Thyroid gland (tissue), 4 donors: ENCODE measurements around the gene PANK2.

Experiments
- POLR2A ChIP-seq, 2 donors: fragments of 450-650 bp; IDR thresholded peaks; one replicate each; pipeline ENCODE4 v1.6.1; 2017; ENCODE audit warnings: antibody characterized with exemption in 2 of 2, mild to moderate bottlenecking in 2 of 2, moderate library complexity in 1 of 2
- TF ChIP-seq, protein P1 (sequence below), 6 experiments: fragments of 200-600 bp in 3 of 6; fragments of 450-650 bp in 3 of 6; sonication (generic) in 3 of 6; IDR thresholded peaks; one replicate each; pipeline ENCODE4 v1.5.1; 2016 to 2019; ENCODE audit warnings: antibody characterized with exemption in 6 of 6, mild to moderate bottlenecking in 2 of 6, inconsistent platforms in 1 of 6, moderate library complexity in 1 of 6

DNA sequence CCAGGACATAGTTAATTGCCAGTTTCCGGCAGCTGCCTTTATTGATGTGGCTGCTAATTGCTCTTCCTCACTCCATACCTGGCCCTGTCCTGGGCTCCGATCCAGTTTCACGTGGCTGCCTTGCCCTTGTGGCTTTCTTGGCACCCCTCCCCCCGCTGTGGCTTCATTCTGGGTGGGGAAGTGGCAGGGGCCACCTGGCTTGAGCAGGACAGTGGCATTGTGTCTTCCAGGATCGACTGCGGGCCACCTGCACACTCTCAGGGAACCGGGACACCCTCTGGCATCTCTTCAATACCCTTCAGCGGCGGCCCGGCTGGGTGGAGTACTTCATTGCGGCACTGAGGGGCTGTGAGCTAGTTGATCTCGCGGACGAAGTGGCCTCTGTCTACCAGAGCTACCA lies 31.8 kb upstream of the PANK2 start:
- TF ChIP-seq, protein P1, sequence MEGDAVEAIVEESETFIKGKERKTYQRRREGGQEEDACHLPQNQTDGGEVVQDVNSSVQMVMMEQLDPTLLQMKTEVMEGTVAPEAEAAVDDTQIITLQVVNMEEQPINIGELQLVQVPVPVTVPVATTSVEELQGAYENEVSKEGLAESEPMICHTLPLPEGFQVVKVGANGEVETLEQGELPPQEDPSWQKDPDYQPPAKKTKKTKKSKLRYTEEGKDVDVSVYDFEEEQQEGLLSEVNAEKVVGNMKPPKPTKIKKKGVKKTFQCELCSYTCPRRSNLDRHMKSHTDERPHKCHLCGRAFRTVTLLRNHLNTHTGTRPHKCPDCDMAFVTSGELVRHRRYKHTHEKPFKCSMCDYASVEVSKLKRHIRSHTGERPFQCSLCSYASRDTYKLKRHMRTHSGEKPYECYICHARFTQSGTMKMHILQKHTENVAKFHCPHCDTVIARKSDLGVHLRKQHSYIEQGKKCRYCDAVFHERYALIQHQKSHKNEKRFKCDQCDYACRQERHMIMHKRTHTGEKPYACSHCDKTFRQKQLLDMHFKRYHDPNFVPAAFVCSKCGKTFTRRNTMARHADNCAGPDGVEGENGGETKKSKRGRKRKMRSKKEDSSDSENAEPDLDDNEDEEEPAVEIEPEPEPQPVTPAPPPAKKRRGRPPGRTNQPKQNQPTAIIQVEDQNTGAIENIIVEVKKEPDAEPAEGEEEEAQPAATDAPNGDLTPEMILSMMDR (IDR thresholded peaks at IDR 0.05), result no peak
- TF ChIP-seq POLR2A (IDR thresholded peaks at IDR 0.05), result no peak
